Epithelial cell of prostate (primary cell): ENCODE measurements around the gene PPP1R11.

ENCODE experiments used
- DNase-seq: peaks from one replicate; pipeline ENCODE4 v3.0.0-alpha.2; 2011; ENCODE audit warnings: low read depth, low spot score
- H3K27ac ChIP-seq: fragments of 450-650 bp; 2 replicates; pipeline ENCODE4 v1.5.1; 2017; ENCODE audit warnings: mild to moderate bottlenecking

Gene PPP1R11

GRCh38 chr6:30061092-30061857, 5.7 kb upstream of the PPP1R11 start, which contains the start of gene POLR1H:
Gene POLR1H, plus strand, starts transcription at chr6:30061265. Its CDS starts 260 bp downstream, at chr6:30061525.
- peak within 1 kb of the TSS; percentile 89 for H3K27ac ChIP-seq
- DNase-seq: peak; percentile 65

- H3K27ac ChIP-seq: peak overlapping the region; percentile 89
- DNase-seq: no peak
Measured at GRCh38 chr6:30061858-30062458, 5.0 kb upstream of the PPP1R11 start.

GRCh38 chr6:30062471-30063178, 4.4 kb upstream of the PPP1R11 start:
- DNase-seq: no peak
- peak overlapping the region; percentile 89 for H3K27ac ChIP-seq

- no peak overlapping the region for H3K27ac ChIP-seq
- no peak for DNase-seq
Measured at GRCh38 chr6:30063315-30063714, 3.7 kb upstream of the PPP1R11 start.

- peak overlapping the region; percentile 79 for H3K27ac ChIP-seq
- no peak for DNase-seq
Measured at GRCh38 chr6:30066082-30066481, 916 bp upstream of the PPP1R11 start.

GRCh38 chr6:30067460-30068139, 602 bp downstream of the PPP1R11 start:
- DNase-seq: no peak
- peak overlapping the region; percentile 79 for H3K27ac ChIP-seq

GRCh38 chr6:30071081-30071818, 4.3 kb downstream of the PPP1R11 start:
- H3K27ac ChIP-seq: no peak overlapping the region
- DNase-seq: no peak

GRCh38 chr6:30071858-30072257, 4.9 kb downstream of the PPP1R11 start:
- H3K27ac ChIP-seq: no peak overlapping the region
- no peak for DNase-seq

- DNase-seq: no peak
- no peak overlapping the region for H3K27ac ChIP-seq
Measured at GRCh38 chr6:30073489-30074235, 6.7 kb downstream of the PPP1R11 start.

- peak overlapping the region; percentile 81 for H3K27ac ChIP-seq
- DNase-seq: no peak
Measured at GRCh38 chr6:30074331-30075093, 7.5 kb downstream of the PPP1R11 start.

GRCh38 chr6:30075094-30075789, 8.2 kb downstream of the PPP1R11 start, which contains the start of gene RNF39:
Gene RNF39, minus strand, starts transcription at chr6:30075769. Its CDS starts 184 bp downstream, at chr6:30075585.
- H3K27ac ChIP-seq: peak within 1 kb of the TSS; percentile 81
- DNase-seq: peak; percentile 41

- peak; percentile 80 for DNase-seq
- H3K27ac ChIP-seq: peak overlapping the region; percentile 81
Measured at GRCh38 chr6:30075790-30076732, 9.1 kb downstream of the PPP1R11 start.

GRCh38 chr6:30077218-30077617, 10.2 kb downstream of the PPP1R11 start:
- no peak overlapping the region for H3K27ac ChIP-seq
- no peak for DNase-seq

- H3K27ac ChIP-seq: no peak overlapping the region
- no peak for DNase-seq
Measured at GRCh38 chr6:30087876-30088275, 20.9 kb downstream of the PPP1R11 start.

GRCh38 chr6:30091577-30092381, 24.8 kb downstream of the PPP1R11 start:
- no peak for DNase-seq
- H3K27ac ChIP-seq: peak overlapping the region; percentile 54
